NT2/D1 (cell line): Measurements from ENCODE around the gene DRC3.

Source experiments
- SUZ12 ChIP-seq: IDR thresholded peaks from 2 replicates; pipeline ENCODE4 v1.6.1; 2011; ENCODE audit not compliant: insufficient read length, insufficient read depth; ENCODE audit errors: extremely low read depth
- ZNF274 ChIP-seq: IDR thresholded peaks from 2 replicates; pipeline ENCODE4 v1.6.1; 2011; ENCODE audit warnings: mild to moderate bottlenecking, low read depth, low read length

GRCh38 chr17:18035704-18036103 lies 63.0 kb downstream of the DRC3 start:
- TF ChIP-seq SUZ12 (no peak), ZNF274 (no peak)
